Fibroblast of pulmonary artery (primary cell): ENCODE data around the gene MFN2.

Experiments
- DNase-seq: peaks from one replicate; pipeline ENCODE4 v3.0.0-alpha.2; 2010; ENCODE audit warnings: low read depth
- H3K4me3 ChIP-seq: replicated peaks from 2 replicates; pipeline ENCODE4 v1.5.1; 2011; ENCODE audit warnings: low read depth, mild to moderate bottlenecking, control low read depth, low read length, moderate library complexity
- CTCF ChIP-seq: IDR thresholded peaks from 2 replicates; pipeline ENCODE4 v1.5.1; 2011; ENCODE audit warnings: mild to moderate bottlenecking, control low read depth, low read length, inconsistent platforms; ENCODE audit errors: missing control alignments

Gene MFN2

DNA sequence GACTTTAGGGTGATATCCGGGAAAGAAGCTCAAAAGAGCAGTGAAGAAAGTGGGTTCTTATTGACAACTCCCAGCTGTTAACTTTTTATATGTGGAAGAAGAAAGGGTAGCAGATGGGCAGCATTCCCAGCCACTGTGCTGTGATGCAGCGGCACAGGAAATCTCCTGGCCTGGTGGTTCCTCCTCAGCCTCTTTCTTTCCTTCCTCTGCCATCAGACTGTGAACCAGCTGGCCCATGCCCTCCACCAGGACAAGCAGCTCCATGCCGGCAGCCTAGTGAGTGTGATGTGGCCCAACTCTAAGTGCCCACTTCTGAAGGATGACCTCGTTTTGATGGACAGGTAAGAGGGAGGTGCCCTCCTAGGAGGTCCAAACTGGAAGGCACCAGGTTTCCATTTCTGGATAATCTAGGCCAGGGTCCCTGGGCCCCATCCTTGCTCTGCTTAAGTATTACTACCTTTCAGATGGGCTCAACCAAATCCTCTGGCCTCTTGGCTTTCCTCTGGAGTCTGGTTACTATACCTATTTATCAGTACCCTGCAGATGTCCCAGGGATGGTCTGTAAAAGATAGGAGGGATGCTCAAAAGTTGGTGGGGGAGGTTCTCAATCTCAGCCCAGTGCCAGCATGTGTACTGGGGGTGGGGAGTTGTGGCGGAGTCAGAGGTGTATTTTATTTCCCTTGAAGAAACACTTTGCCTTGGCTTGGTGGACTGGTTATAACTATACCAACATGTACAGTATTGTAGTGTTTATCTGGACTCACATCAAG is 17.0 kb downstream of the MFN2 start:
- no peak overlapping the region for H3K4me3 ChIP-seq
- TF ChIP-seq CTCF = no peak
- no peak for DNase-seq

- no peak overlapping the region for H3K4me3 ChIP-seq
- no peak for TF ChIP-seq CTCF
- DNase-seq = no peak
These were observed 18.4 kb downstream of the MFN2 start for GRCh38 chr1:11998636-11999035.

DNA sequence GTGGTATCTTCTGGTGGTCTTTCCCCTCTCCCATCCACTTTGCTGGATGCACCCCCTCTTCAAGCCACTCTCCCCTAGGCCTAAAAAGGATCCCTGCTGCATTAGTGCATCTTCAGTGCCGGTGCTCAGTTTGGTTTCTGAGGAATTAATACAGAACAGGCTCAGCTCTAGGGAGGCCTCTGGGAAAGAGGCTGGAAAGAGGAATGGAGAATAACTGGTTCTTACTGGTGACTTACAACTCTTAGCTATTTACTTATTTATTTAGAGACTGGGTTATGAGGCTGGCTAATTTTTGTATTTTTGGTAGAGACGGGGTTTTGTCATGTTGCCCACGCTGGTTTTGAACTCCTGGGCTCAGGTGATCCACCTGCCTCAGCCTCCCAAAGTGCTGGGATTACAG is 19.0 kb downstream of the MFN2 start:
- DNase-seq = no peak
- TF ChIP-seq CTCF = no peak
- no peak overlapping the region for H3K4me3 ChIP-seq

GRCh38 chr1:12001249-12001917 is 21.1 kb downstream of the MFN2 start:
- TF ChIP-seq CTCF = peak; percentile 64
- no peak overlapping the region for H3K4me3 ChIP-seq
- DNase-seq = peak; percentile 73

GRCh38 chr1:12001996-12002493 is 21.8 kb downstream of the MFN2 start:
- no peak for DNase-seq
- no peak overlapping the region for H3K4me3 ChIP-seq
- TF ChIP-seq CTCF = no peak

- no peak for DNase-seq
- TF ChIP-seq CTCF = no peak
- H3K4me3 ChIP-seq = no peak overlapping the region
These were observed 23.5 kb downstream of the MFN2 start for GRCh38 chr1:12003762-12004161.
